Measurements from ENCODE around the gene ATF6. TPM values are rescaled to one million over a fixed set of nuclear protein-coding genes. Genes with fewer than 3 reads are reported as not detected.

The ATF6 gene
- total RNA-seq, 2 donors from 2014 or later = 14.4 to 19.8 TPM

GRCh38 chr1:161914595-161914994 lies 148.5 kb downstream of the ATF6 start:
- Mint-ChIP-seq H3K4me1 (peaks cover 16% of the 10 kb centered on the region), H3K9me3 (no peaks in the 10 kb centered on the region), H3K36me3 (ENCODE audit: low read depth) (no peaks in the 10 kb centered on the region), H3K27ac (no peak overlapping the region), H3K4me3 (no peak overlapping the region), H3K27me3 (ENCODE audit: insufficient read depth) (no peaks in the 10 kb centered on the region)
- H3K27me3 ChIP-seq (ENCODE audit: control insufficient read depth, insufficient read depth, low read length, poor library complexity, severe bottlenecking) = no peaks in the 10 kb centered on the region
- TF ChIP-seq, protein P1, sequence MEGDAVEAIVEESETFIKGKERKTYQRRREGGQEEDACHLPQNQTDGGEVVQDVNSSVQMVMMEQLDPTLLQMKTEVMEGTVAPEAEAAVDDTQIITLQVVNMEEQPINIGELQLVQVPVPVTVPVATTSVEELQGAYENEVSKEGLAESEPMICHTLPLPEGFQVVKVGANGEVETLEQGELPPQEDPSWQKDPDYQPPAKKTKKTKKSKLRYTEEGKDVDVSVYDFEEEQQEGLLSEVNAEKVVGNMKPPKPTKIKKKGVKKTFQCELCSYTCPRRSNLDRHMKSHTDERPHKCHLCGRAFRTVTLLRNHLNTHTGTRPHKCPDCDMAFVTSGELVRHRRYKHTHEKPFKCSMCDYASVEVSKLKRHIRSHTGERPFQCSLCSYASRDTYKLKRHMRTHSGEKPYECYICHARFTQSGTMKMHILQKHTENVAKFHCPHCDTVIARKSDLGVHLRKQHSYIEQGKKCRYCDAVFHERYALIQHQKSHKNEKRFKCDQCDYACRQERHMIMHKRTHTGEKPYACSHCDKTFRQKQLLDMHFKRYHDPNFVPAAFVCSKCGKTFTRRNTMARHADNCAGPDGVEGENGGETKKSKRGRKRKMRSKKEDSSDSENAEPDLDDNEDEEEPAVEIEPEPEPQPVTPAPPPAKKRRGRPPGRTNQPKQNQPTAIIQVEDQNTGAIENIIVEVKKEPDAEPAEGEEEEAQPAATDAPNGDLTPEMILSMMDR (conservative IDR thresholded peaks at IDR 0.05) = no peak
- peaks cover 4% of the 10 kb centered on the region for H3K4me1 ChIP-seq (ENCODE audit: control insufficient read depth, insufficient read depth, low read length)
- H3K9ac ChIP-seq (ENCODE audit: extremely low read depth, low read length, poor library complexity, severe bottlenecking) = no peak overlapping the region
- no peak overlapping the region for H3K4me3 ChIP-seq (ENCODE audit: low read length)
- H3K9me3 ChIP-seq (ENCODE audit: control insufficient read depth, low read length) = no peaks in the 10 kb centered on the region
- no peaks in the 10 kb centered on the region for H3K36me3 ChIP-seq (ENCODE audit: control insufficient read depth, insufficient read depth, low read length)
- no peak for DNase-seq
- WGBS, 2 experiments (ENCODE audit: insufficient coverage in 1 of 2, insufficient read length in 1 of 2) = 100% methylated on average over 1 of the region's 1 CpG
- H3K27ac ChIP-seq (ENCODE audit: low read depth, low read length) = no peak overlapping the region

- Mint-ChIP-seq H3K27ac (no peak overlapping the region), H3K9me3 (no peaks in the 10 kb centered on the region), H3K27me3 (ENCODE audit: insufficient read depth) (no peaks in the 10 kb centered on the region), H3K4me1 (peaks cover 12% of the 10 kb centered on the region), H3K4me3 (no peak overlapping the region), H3K36me3 (ENCODE audit: low read depth) (no peaks in the 10 kb centered on the region)
- H3K4me3 ChIP-seq (ENCODE audit: low read length) = no peak overlapping the region
- H3K27me3 ChIP-seq (ENCODE audit: control insufficient read depth, insufficient read depth, low read length, poor library complexity, severe bottlenecking) = no peaks in the 10 kb centered on the region
- no peaks in the 10 kb centered on the region for H3K9me3 ChIP-seq (ENCODE audit: control insufficient read depth, low read length)
- TF ChIP-seq, protein P1 (conservative IDR thresholded peaks at IDR 0.05) = no peak
- DNase-seq = no peak
- WGBS, 2 experiments (ENCODE audit: insufficient coverage in 1 of 2, insufficient read length in 1 of 2) = 79% methylated on average over 1 of the region's 1 CpG; no CpG with 5 or more reads in 1 of the 2 experiments
- H3K9ac ChIP-seq (ENCODE audit: extremely low read depth, low read length, poor library complexity, severe bottlenecking) = no peak overlapping the region
- peaks cover 4% of the 10 kb centered on the region for H3K4me1 ChIP-seq (ENCODE audit: control insufficient read depth, insufficient read depth, low read length)
- H3K36me3 ChIP-seq (ENCODE audit: control insufficient read depth, insufficient read depth, low read length) = no peaks in the 10 kb centered on the region
- H3K27ac ChIP-seq (ENCODE audit: low read depth, low read length) = no peak overlapping the region
Observed at GRCh38 chr1:161915051-161915503, 149.0 kb downstream of the ATF6 start.

- DNase-seq = no peak
- H3K36me3 Mint-ChIP-seq (ENCODE audit: low read depth) = no peaks in the 10 kb centered on the region
- no peak overlapping the region for H3K4me3 ChIP-seq (ENCODE audit: low read length)
- no peak overlapping the region for H3K9ac ChIP-seq (ENCODE audit: extremely low read depth, low read length, poor library complexity, severe bottlenecking)
- no peaks in the 10 kb centered on the region for H3K36me3 ChIP-seq (ENCODE audit: control insufficient read depth, insufficient read depth, low read length)
- peaks cover 4% of the 10 kb centered on the region for H3K4me1 ChIP-seq (ENCODE audit: control insufficient read depth, insufficient read depth, low read length)
- H3K4me3 Mint-ChIP-seq = no peak overlapping the region
- H3K27ac Mint-ChIP-seq = no peak overlapping the region
- no peak overlapping the region for H3K27ac ChIP-seq (ENCODE audit: low read depth, low read length)
- peaks cover 6% of the 10 kb centered on the region for H3K4me1 Mint-ChIP-seq
- H3K9me3 Mint-ChIP-seq = no peaks in the 10 kb centered on the region
- WGBS, 2 experiments (ENCODE audit: insufficient coverage in 1 of 2, insufficient read length in 1 of 2) = 94 to 95% methylated on average over 2 of the region's 2 CpGs
- TF ChIP-seq, protein P1 (conservative IDR thresholded peaks at IDR 0.05) = no peak
- H3K9me3 ChIP-seq (ENCODE audit: control insufficient read depth, low read length) = no peaks in the 10 kb centered on the region
- H3K27me3 ChIP-seq (ENCODE audit: control insufficient read depth, insufficient read depth, low read length, poor library complexity, severe bottlenecking) = no peaks in the 10 kb centered on the region
- no peaks in the 10 kb centered on the region for H3K27me3 Mint-ChIP-seq (ENCODE audit: insufficient read depth)
Observed at GRCh38 chr1:161915978-161916377, 149.9 kb downstream of the ATF6 start.
